Stimulated activated CD4-positive, alpha-beta T cell treated with anti-CD3 and anti-CD28 coated beads, Interleukin-4, amount 100 ng/mL, for 1 hour (primary cell): ENCODE results near the gene MAP10.
"Not testable (repeated sequence)": the region's sequence is repeated elsewhere in the genome, so short reads cannot be mapped to it uniquely, and the experiment has no call there.

ENCODE experiments used
- DNase-seq: peaks from one replicate; pipeline ENCODE4 v3.0.0-alpha.2; 2020

The MAP10 gene

GRCh38 chr1:232805269-232806185 lies at the start of gene MAP10:
MAP10 (plus strand) TSS chr1:232805416; CDS start chr1:232805450, 34 bp downstream.
- peak; percentile 72 for DNase-seq

GRCh38 chr1:232764458-232765251 lies 40.6 kb upstream of the MAP10 start:
- DNase-seq, result no peak

- DNase-seq, result no peak
These were observed 39.7 kb upstream of the MAP10 start for GRCh38 chr1:232765542-232765941.

GRCh38 chr1:232766241-232766890 lies 38.9 kb upstream of the MAP10 start:
- DNase-seq, result no peak

- DNase-seq, result no peak
These were observed 38.3 kb upstream of the MAP10 start for GRCh38 chr1:232766904-232767303.

GRCh38 chr1:232767305-232768074 lies 37.7 kb upstream of the MAP10 start:
- DNase-seq, result no peak

GRCh38 chr1:232768793-232769192 lies 36.4 kb upstream of the MAP10 start:
- no peak for DNase-seq

GRCh38 chr1:232769733-232770132 lies 35.5 kb upstream of the MAP10 start:
- no peak for DNase-seq

- no peak for DNase-seq
These were observed 31.5 kb upstream of the MAP10 start for GRCh38 chr1:232773752-232774151.

GRCh38 chr1:232776526-232777106 lies 28.6 kb upstream of the MAP10 start:
- no peak for DNase-seq

- no peak for DNase-seq
These were observed 24.9 kb upstream of the MAP10 start for GRCh38 chr1:232780354-232780753.

- DNase-seq, result no peak
These were observed 20.4 kb upstream of the MAP10 start for GRCh38 chr1:232784794-232785193.

- DNase-seq, result not testable (repeated sequence)
These were observed 19.6 kb upstream of the MAP10 start for GRCh38 chr1:232785630-232786029.

- DNase-seq, result no peak
These were observed 18.3 kb upstream of the MAP10 start for GRCh38 chr1:232786845-232787455.

GRCh38 chr1:232788235-232788872 lies 16.9 kb upstream of the MAP10 start:
- no peak for DNase-seq

- no peak for DNase-seq
These were observed 15.6 kb upstream of the MAP10 start for GRCh38 chr1:232789651-232790050.

GRCh38 chr1:232792949-232793348 lies 12.3 kb upstream of the MAP10 start:
- no peak for DNase-seq

GRCh38 chr1:232793944-232794343 lies 11.3 kb upstream of the MAP10 start:
- DNase-seq, result no peak

- no peak for DNase-seq
These were observed 9.6 kb upstream of the MAP10 start for GRCh38 chr1:232795497-232796053.

GRCh38 chr1:232797856-232798510 lies 7.2 kb upstream of the MAP10 start:
- no peak for DNase-seq
